Measurements from ENCODE around the gene ZNF133. TPM values are rescaled to one million over a fixed set of nuclear protein-coding genes. Genes with fewer than 3 reads are reported as not detected.

ZNF133 gene
- total and polyA plus RNA-seq, 5 donors, result 7.8 to 11.0 (median 9.6) TPM

DNA sequence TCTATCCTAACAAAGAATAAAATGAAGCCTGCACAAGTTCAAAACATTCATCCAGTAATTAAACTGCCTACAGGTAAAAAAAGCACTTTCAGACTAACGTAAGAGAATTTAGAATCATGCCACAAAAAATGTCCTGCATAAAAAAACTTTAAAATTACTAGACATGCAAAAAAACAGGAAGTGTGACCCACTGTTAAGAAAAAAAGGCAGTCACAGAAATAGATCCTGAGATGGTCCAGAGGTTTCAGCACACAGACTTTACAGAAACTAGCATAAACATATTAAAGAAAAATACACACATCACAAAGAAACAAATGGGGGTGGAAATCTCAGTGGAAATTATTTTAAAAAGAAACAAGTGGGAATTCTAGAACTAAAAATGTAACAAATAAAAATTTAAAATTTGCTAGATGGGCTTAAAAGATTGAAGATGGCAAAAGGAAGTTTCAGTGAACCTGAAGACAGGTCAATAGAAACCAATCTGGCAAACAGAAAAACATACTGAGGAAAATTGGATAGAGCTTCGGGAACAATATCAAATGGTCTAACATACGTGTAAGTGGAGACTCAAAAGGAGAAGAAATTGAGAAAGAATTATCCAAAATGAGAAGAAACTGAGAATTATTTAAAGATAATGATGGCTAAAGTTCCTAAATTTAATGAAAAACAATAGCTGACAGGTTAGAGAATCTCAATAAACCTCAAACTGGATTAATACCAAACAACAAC, 3.4 kb upstream of the ZNF133 start:
- intact Hi-C loops (cut with DNase I), result no loop called here
- 84% methylated on average over 3 of the region's 3 CpGs for WGBS

DNA sequence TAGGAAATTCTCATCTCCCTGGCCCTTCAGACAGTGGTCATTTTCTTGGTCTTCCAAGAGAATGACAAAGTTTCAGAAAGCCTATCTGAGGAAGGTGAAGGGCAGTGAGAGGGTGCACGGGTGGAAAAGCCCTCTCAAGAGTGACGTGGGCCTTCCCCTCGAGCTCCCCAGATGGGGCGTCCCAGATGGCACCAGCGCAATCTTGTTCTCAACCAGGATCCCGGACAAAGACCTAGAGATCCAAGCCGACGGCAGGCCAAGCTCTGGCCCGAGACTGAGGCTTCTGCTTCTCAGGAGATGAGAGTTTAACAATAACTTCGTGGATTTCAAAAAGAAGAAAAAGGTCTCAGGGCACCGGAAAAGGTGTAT, 797 bp upstream of the ZNF133 start:
- ATAC-seq, result peak in 1 of 2 donors; percentile 17

More for the DNA sequence above, 3.4 kb upstream of the ZNF133 start:
- H3K4me3 ChIP-seq (ENCODE audit: low read length), result no peak overlapping the region
- no peak overlapping the region for H3K27ac ChIP-seq (ENCODE audit: low read length)
- H3K9me3 ChIP-seq (ENCODE audit: control insufficient read depth, low read length), result peaks cover 2% of the 10 kb centered on the region
- ATAC-seq, result no peak
- peaks cover 3% of the 10 kb centered on the region for H3K27me3 ChIP-seq (ENCODE audit: control insufficient read depth, insufficient read depth)
- peaks cover 5% of the 10 kb centered on the region for H3K4me1 ChIP-seq (ENCODE audit: control insufficient read depth, insufficient read depth, low read length)
- no peak for DNase-seq

DNA sequence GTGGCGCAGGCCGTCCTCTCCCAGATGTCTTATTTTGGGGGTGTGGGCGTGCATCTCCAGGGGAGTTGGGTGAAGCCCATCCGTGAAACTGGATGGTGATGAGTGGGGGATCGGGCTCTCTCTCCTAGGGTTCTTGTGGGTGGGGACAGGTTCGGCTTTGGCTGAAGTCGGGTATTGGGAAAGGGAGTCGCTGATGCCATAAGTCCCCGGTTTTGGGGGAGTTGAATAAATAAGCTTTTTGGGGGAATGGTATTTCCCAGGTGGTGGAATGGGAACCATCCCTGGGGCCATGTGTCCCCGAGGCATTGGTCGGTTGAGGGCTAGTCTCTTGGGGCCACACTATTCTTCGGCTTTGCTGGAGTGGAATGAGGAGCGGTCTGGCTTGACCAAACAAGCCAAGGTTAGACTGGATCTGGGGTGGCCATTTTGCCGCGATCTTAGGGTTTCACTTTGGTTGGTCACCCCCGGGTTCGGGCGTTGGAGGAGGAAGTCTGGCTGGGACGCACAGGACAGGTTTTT, 481 bp downstream of the ZNF133 start:
- intact Hi-C loops (cut with DNase I), result no loop called here
- peak in 1 of 2 donors; percentile 52 for ATAC-seq

More for the DNA sequence above, 797 bp upstream of the ZNF133 start:
- peaks cover 5% of the 10 kb centered on the region for H3K4me1 ChIP-seq (ENCODE audit: control insufficient read depth, insufficient read depth, low read length)
- intact Hi-C loops (cut with DNase I), result no loop called here
- peak in 2 of 3 donors; percentile 55 to 60 for DNase-seq
- H3K4me3 ChIP-seq (ENCODE audit: low read length), result peak overlapping the region; percentile 54
- peaks cover 2% of the 10 kb centered on the region for H3K9me3 ChIP-seq (ENCODE audit: control insufficient read depth, low read length)
- 8% methylated on average over 11 of the region's 11 CpGs for WGBS
- H3K27ac ChIP-seq (ENCODE audit: low read length), result peak overlapping the region; percentile 81
- no peaks in the 10 kb centered on the region for H3K27me3 ChIP-seq (ENCODE audit: control insufficient read depth, insufficient read depth)

DNA sequence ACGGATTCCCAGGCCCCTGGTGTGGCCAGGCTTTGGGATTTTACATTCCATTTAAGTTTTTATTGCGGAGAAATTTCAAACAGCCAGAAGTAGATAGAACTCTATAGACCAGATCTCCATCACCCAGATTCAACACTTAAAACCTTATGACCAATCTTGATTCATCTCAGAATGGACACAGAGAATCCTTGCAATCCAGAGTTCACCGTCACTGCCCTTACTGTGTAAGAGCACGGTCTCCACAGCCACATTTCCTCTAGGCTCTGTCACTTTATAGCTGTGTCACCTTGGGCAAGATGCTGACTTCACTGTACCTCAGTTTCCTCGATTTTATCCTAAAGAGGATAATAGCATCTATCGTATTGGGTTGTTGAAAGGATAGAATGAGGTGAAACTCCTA, 979 bp downstream of the ZNF133 start:
- no peaks in the 10 kb centered on the region for H3K9me3 ChIP-seq (ENCODE audit: control insufficient read depth, low read length)
- H3K4me1 ChIP-seq (ENCODE audit: control insufficient read depth, insufficient read depth, low read length), result peaks cover 5% of the 10 kb centered on the region
- no peaks in the 10 kb centered on the region for H3K27me3 ChIP-seq (ENCODE audit: control insufficient read depth, insufficient read depth)
- intact Hi-C loops (cut with DNase I), result no loop called here
- ATAC-seq (no peak), DNase-seq (no peak)
- 76% methylated on average over 6 of the region's 6 CpGs for WGBS
- no peak overlapping the region for H3K27ac ChIP-seq (ENCODE audit: low read length)
- peak overlapping the region; percentile 54 for H3K4me3 ChIP-seq (ENCODE audit: low read length)

More for the DNA sequence above, 481 bp downstream of the ZNF133 start:
- 5% methylated on average over 19 of the region's 19 CpGs for WGBS
- Histone ChIP-seq H3K4me1 (ENCODE audit: control insufficient read depth, insufficient read depth, low read length) (peaks cover 5% of the 10 kb centered on the region), H3K27me3 (ENCODE audit: control insufficient read depth, insufficient read depth) (no peaks in the 10 kb centered on the region), H3K4me3 (ENCODE audit: low read length) (peak overlapping the region; percentile 54), H3K27ac (ENCODE audit: low read length) (no peak overlapping the region), H3K9me3 (ENCODE audit: control insufficient read depth, low read length) (peaks cover 2% of the 10 kb centered on the region)
- DNase-seq, result peak in 1 of 3 donors; percentile 38

DNA sequence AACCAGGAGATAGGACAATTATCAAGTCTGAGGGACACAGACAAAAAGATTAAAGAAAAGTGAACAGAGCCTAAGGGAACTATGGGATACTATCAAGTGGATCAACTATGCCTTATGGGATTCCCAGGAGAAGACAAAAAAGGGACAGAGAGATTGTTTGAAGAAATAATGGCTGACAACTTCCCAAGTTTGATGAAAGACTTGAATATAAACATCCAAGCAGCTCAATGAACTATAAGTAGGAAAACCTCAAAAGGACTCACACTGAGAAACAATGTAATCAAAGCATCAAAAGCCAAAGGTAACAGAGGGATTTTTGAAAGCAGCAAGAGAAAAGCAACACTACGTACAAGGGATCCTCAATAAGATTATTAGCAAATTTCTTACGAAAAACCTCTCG, 11.0 kb downstream of the ZNF133 start:
- no peak overlapping the region for H3K27ac ChIP-seq (ENCODE audit: low read length)
- H3K4me1 ChIP-seq (ENCODE audit: control insufficient read depth, insufficient read depth, low read length), result no peaks in the 10 kb centered on the region
- WGBS, result 99% methylated on average over 3 of the region's 3 CpGs
- H3K9me3 ChIP-seq (ENCODE audit: control insufficient read depth, low read length), result no peaks in the 10 kb centered on the region
- intact Hi-C loops (cut with DNase I), result no loop called here
- no peak overlapping the region for H3K4me3 ChIP-seq (ENCODE audit: low read length)
- no peak for ATAC-seq
- H3K27me3 ChIP-seq (ENCODE audit: control insufficient read depth, insufficient read depth), result no peaks in the 10 kb centered on the region
- no peak for DNase-seq

DNA sequence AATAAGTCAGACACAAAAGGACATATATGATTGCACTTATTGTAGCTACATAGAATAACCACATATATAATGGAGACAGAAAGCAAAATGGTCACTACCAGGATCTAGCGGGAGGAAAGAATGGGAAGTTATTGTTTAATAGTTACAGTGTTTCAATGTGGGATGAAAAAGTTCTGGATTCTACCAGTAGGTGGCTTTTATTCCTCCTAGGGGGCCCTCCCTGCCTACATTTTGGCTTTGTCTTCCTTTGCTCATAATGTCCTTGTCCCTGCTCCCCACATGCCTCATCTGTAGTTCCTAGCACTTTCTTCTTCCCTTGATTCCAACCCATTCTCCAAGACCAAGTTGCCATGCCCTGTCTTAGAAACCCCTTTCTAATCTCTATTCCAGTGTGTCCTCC, 16.3 kb downstream of the ZNF133 start:
- intact Hi-C loops (cut with DNase I), result no loop called here
- no peak for ATAC-seq
- H3K9me3 ChIP-seq (ENCODE audit: control insufficient read depth, low read length), result no peaks in the 10 kb centered on the region
- no peak overlapping the region for H3K27ac ChIP-seq (ENCODE audit: low read length)
- WGBS, result 98% methylated on average over 1 of the region's 1 CpG
- no peaks in the 10 kb centered on the region for H3K27me3 ChIP-seq (ENCODE audit: control insufficient read depth, insufficient read depth)
- H3K4me3 ChIP-seq (ENCODE audit: low read length), result no peak overlapping the region
- DNase-seq, result no peak
- H3K4me1 ChIP-seq (ENCODE audit: control insufficient read depth, insufficient read depth, low read length), result no peaks in the 10 kb centered on the region

DNA sequence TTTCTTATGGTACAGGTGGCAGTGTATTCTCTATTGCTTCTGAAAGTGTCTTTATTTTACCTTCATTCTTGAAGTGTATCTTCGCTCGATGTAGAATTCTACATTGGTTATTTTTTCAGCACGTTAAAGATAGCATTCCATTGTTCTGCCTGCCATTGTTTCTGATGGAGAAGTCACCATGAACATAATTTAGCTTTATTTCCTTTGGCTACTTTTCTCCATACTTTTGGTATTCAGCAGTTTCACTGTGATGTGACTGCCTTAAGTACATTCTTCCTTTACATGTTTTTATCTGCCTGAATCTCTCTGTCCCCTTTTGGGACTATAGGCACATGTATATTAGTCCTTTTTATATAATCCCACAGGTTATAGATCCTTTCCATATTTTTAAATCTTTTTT, 19.0 kb downstream of the ZNF133 start:
- Histone ChIP-seq H3K27ac (ENCODE audit: low read length) (no peak overlapping the region), H3K27me3 (ENCODE audit: control insufficient read depth, insufficient read depth) (no peaks in the 10 kb centered on the region), H3K4me3 (ENCODE audit: low read length) (no peak overlapping the region), H3K4me1 (ENCODE audit: control insufficient read depth, insufficient read depth, low read length) (no peaks in the 10 kb centered on the region), H3K9me3 (ENCODE audit: control insufficient read depth, low read length) (no peaks in the 10 kb centered on the region)
- 84% methylated on average over 3 of the region's 3 CpGs for WGBS
- intact Hi-C loops (cut with DNase I), result no loop called here
- DNase-seq (no peak), ATAC-seq (no peak)

DNA sequence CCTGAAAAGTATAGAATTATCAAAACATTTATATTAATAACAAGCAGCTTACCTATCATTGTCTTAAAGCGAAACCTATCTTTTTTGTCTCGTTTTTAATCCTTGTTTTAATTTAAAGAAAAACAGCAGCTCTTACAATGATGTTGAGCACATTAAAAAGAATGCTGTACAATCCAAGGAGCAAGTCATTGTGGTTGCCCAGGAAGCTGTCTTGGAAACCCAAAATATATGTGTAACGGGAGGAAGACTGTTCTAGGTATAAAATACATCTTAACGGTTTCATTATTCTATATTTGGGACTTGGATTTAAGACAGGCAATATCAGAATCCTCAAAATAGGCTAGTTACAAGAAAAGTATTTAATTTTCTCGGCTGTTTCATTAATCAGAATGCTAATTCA, 21.7 kb downstream of the ZNF133 start:
- Histone ChIP-seq H3K27me3 (ENCODE audit: control insufficient read depth, insufficient read depth) (no peaks in the 10 kb centered on the region), H3K4me1 (ENCODE audit: control insufficient read depth, insufficient read depth, low read length) (no peaks in the 10 kb centered on the region), H3K9me3 (ENCODE audit: control insufficient read depth, low read length) (no peaks in the 10 kb centered on the region), H3K27ac (ENCODE audit: low read length) (no peak overlapping the region), H3K4me3 (ENCODE audit: low read length) (no peak overlapping the region)
- intact Hi-C loops (cut with DNase I), result no loop called here
- ATAC-seq, result no peak
- 93% methylated on average over 5 of the region's 5 CpGs for WGBS
- DNase-seq, result no peak

DNA sequence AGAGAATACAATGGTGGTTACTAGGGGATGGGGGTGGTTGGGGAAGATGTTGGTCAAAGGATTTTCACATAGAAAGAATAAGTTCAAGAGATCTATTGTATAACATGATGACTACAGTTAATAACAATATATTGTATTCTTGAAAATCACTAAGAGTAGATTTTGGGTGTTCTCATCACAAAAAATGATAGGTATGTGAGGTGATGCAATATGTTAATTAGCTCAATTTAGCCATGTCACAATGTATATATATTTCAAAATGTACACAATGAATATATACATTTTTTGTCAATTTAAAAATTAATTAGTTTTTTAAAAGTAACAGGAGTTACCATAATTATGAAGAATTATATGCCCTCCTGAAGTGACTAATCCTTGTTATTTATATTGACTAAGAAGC, 22.3 kb downstream of the ZNF133 start:
- Histone ChIP-seq H3K4me1 (ENCODE audit: control insufficient read depth, insufficient read depth, low read length) (no peaks in the 10 kb centered on the region), H3K27ac (ENCODE audit: low read length) (no peak overlapping the region), H3K27me3 (ENCODE audit: control insufficient read depth, insufficient read depth) (no peaks in the 10 kb centered on the region), H3K4me3 (ENCODE audit: low read length) (no peak overlapping the region), H3K9me3 (ENCODE audit: control insufficient read depth, low read length) (no peaks in the 10 kb centered on the region)
- DNase-seq (no peak), ATAC-seq (no peak)
- intact Hi-C loops (cut with DNase I), result no loop called here

DNA sequence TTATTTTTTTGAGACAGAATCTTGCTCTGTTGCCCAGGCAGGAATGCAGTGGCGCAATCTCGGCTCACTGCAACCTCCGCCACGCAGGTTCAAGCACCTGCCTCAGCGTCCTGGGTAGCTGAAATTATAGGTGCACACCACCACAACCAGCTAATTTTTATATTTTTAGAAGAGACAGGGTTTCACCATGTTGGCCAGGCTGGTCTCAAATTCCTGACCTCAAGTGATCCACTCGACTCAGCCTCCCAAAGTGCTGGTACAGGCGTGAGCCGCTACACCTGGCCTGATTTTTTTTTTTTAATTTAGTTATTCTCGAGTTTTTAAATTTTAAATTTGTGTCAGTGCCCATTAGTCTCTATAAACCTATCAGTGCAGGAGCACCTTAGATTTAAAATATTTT, 24.4 kb downstream of the ZNF133 start:
- Histone ChIP-seq H3K27ac (ENCODE audit: low read length) (no peak overlapping the region), H3K4me1 (ENCODE audit: control insufficient read depth, insufficient read depth, low read length) (no peaks in the 10 kb centered on the region), H3K27me3 (ENCODE audit: control insufficient read depth, insufficient read depth) (no peaks in the 10 kb centered on the region), H3K4me3 (ENCODE audit: low read length) (no peak overlapping the region), H3K9me3 (ENCODE audit: control insufficient read depth, low read length) (no peaks in the 10 kb centered on the region)
- 97% methylated on average over 9 of the region's 9 CpGs for WGBS
- ATAC-seq, result no peak
- intact Hi-C loops (cut with DNase I), result no loop called here
- no peak for DNase-seq

DNA sequence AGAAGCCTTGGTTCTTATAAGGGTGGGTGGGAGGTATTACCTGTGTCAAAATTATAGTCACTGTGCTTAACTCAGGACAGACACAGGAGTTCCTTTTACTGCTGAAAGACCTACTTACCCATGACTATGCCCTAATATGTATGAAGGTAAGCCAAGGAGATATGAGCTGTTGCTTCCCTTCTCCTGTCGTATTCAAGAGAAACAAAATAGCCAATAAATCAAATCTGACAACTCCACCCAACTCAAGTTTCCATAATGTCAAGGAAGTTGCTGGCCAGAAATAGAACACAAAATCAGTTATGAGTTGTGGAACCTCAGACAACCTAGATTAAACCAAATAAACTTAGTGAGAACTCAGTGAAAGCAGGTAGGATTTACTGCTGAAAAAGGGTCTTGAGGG, 25.1 kb downstream of the ZNF133 start:
- Histone ChIP-seq H3K9me3 (ENCODE audit: control insufficient read depth, low read length) (no peaks in the 10 kb centered on the region), H3K4me1 (ENCODE audit: control insufficient read depth, insufficient read depth, low read length) (no peaks in the 10 kb centered on the region), H3K27me3 (ENCODE audit: control insufficient read depth, insufficient read depth) (no peaks in the 10 kb centered on the region), H3K27ac (ENCODE audit: low read length) (no peak overlapping the region), H3K4me3 (ENCODE audit: low read length) (no peak overlapping the region)
- WGBS, result 78% methylated on average over 1 of the region's 1 CpG
- DNase-seq, result no peak
- intact Hi-C loops (cut with DNase I), result no loop called here
- ATAC-seq, result no peak

Measured in right cardiac atrium (tissue), 5 donors.